ENCODE data around the gene CLDN14.

Gene CLDN14

DNA sequence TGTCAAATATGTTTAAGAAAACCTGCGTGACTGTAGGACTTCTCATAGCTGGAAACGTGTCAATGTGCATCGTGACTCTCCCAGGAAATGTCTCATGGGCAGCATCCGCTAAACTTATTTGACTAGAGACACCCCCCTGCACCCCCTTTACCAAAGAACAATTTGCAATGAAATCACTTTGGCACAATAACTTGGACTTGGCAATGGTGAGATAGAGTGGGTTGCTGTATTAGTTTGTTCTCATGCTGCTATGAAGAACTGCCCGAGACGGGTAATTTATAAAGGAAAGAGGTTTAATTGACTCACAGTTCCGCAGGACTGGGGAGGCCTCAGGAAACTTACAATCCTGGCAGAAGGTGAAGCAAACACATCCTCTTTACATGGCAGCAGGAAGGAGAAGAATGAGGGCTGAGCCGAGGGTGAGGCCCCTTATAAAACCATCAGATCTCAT is 13.8 kb downstream of the CLDN14 start:
- DNase-seq: no peak

DNA sequence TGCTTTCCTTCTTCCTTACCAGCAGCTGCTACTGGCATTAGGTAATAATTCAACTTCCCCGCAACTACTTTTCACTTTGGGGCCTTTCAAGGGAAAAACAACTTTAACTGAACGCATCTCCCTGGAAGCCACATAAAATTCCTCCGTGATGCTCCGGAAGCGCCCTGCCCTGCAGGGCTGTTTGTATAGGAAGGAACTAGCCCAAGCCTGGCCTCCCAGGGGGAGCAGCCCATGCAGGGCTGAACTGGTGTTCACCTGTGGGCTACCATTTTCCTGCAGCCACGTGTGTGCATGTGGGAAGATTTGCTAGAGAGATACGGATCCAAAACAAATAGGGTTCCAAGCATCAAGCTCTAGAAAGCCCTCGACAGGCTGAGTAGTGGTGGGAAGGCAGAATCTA is 14.4 kb downstream of the CLDN14 start:
- no peak for DNase-seq

DNA sequence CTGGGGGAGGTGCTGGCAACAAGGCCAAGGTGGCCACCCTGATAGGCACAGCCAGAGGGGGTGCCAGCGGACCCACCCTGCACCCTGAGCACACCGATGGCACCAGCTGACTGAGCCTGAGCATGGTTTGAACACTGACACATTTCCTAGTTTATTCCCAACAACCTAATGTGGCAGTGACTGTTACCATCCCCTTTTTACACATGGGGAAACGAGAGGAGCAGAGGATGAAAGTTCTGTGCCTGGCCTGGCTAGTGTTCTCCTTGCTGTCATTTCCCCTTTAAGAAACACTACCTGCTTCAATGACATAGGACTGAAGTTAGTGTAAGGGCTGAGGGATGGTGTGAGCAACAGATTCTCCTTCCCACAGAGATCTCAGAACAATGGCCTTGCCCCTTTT is 15.3 kb downstream of the CLDN14 start:
- DNase-seq: no peak

DNA sequence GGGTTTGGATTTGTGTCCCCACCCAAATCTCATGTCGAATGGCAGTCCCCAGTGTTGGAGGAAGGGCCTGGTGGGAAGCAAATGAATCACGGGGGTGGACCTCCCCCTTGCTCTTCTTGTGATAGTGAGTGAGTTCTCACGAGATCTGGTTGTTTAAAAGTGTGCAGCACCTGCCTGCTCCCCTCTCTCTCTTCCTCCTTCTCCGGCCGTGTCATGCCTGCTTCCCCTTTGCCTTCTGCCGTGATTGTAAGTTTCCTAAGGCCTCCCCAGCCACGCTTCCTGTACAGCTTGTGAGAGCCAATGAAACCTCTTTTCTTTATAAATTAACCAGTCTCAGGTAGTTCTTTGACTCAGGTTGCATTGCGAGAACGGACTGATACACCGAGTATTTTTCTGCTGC is 15.9 kb downstream of the CLDN14 start:
- DNase-seq: no peak

DNA sequence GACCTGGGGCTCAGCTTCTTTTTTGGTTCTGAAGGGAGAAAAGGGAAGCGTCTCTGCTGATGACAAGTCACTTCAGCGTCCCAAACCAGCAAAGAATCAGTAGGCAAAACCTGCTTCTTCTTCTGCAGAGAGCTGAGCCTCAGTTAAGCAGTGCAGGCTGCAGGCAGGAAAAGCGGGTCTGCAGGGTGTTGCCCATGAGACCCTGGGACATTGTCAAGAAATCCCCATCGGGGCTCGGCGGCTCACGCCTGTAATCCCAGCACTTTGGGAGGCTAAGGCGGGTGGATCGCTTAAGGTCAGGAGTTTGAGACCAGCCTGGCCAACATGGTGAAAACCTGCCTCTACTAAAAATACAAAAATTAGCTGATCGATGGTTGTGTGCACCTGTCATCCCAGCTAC is 16.7 kb downstream of the CLDN14 start:
- DNase-seq: no peak

DNA sequence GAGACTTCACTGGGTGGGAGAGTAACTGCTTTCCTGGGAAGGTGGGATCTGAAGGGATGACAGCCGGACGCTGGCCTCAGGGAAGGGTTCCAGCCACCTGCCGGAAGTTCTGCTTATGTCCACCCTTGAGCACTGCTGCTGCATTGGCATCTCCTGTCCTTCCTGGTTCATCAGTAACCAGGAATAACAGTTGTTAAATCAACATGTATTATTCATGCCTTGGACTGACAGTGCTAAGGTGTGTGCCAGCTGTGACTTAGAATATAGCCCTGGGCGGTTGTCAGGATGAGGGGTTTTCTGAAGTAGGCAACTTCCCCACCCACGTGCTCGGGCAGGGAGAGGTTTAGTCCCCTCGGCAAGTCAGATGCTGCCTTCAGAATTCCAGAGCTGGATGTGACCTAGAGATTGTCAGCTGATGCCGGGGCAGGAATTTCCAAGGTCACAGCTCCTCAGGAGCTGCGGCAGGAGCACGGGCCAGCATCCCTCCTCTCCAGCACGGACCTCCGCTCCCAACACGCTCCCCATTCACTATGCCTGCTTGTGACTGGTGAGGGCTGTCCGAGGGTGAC is 17.9 kb downstream of the CLDN14 start:
- DNase-seq: no peak

DNA sequence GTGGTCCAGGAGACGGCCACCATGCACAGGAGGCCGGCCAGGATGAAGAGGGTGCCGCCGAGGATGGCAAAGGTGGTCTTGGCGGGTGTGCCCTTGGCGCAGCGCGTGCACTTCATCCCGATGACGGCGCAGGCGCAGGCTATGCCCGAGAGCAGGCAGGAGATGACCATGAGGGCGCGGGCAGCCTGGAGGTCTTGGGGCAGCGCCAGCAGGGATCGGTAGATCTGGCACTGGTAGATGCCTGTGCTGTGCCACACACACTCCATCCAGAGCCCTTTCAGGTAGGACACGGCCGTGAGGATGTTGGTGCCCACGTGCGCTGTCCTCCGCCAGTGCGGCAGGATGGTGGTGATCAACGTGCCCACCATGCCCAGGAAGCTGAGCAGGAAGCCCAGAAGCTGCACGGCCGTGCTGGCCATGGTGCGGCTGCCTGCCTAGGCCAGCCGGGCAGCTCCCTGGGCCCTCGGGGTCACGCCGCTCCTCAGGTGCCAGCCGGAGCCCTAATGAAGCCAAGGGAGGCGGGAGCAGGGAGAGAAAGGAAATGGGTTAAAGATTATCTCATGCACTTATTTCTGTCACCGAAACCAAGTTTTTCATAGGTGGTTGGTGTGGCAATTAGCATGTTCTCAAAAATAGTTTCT is 18.5 kb downstream of the CLDN14 start:
- DNase-seq: no peak

DNA sequence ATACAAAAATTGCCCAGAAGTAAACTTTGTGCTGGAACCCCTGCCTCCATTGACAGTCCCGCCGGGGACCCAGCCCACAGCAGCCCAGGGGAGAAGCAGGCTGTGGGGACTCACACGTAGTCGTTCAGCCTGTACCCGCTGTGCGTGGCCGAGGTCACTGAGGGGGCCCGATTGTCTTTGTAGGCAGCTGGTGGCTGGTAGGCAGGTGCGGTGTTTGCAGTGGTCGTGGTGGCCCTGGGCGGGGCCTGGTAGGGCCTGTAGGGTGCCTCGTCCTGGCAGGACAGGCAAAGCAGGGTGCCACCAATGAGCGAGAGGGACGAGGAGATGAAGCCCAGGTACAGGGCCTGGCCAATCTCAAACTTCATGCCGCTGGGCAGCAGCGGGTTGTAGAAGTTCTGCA is 19.1 kb downstream of the CLDN14 start:
- no peak for DNase-seq

DNA sequence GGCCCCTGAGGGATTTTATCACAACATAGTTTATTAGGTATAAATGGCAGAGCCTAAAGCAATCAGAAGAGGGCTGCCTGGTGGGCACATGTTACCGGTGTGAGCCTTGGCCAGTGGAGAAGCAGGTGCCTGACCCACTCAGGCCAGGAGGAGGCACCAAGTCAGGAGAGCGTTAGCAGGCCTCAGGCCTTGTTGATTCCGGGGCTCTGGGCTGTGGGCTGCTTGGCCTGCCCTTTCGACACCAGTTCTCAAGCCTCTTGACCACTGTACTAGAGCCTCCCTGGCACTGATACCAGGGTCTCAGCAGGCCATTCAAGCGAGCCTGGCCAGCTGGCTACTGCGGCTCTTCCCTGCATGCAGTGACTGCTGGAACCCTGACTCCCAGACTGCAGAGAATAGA is 20.8 kb downstream of the CLDN14 start:
- no peak for DNase-seq

DNA sequence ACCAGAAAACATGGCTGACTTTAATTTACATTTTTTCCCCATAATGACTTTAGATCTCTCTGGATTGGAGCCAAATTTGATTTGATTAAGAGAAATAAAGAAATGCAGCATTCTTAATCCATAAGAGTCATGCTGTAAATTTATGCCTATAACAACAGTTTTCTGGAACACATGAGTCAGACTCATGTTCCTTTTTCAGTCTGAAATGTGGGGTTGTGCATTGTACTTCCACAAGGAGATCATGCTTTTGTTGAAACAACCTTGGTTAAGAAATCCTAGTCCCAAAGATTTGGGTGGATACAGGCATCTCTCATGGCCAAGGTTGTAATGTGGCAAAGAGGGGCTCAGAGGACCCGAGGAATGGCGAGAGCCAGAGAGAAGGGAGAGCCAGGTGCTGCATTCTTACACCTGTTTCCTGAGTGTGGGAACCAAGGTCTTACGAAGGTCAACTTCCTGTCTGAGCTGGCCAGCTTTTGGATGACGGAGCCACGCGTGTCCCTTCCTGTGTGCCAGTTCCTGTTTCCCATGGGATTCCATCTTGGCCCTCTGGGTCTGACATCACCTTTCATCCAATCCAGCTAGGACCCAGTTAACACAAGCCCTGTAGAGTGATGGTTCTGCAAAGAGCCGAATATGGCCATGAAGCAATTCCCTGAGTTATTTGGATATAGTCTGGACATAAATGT is 23.1 kb downstream of the CLDN14 start:
- DNase-seq: no peak

DNA sequence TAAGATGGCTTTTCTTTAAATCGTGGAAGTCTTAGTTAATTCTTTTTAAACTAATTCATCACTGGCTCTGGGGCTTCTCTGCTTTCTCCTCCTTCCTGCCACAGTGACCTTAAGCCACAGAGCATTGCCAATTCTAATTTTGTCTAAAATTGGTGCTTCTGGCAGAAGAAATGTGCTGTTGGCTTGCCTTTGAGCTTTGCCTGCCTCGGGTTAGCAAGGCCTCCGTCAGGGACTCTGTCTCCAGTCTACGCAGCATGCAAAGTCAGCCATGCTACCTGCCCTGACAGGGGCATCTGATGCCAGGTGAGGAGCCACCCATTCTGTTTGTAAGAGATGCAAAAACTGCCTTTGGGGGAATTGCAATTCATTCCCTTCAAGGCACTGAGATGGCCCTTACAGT is 25.2 kb downstream of the CLDN14 start:
- DNase-seq: no peak

DNA sequence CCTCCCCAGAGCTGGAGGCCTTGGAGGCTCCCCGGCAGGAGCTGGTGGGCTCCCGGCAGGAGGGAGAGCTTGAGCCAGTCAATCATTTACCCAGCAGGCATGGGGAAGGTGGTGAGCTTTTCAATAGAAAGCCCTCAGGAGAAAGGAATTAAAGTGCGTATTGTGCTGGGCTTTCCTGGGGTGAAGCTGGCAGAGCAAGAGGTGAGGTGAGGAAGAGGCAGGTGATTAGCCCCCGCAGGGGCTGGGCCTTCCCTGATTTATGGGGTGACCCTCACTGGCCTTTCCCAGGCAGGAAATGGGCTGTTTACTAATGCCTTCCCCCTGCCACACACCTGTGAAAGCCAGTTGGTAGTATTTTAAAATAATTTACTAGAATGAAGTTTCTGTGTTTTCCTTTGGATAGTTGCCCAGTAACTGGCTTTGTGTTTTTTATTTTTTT is 25.8 kb downstream of the CLDN14 start:
- DNase-seq: peak; percentile 41

DNA sequence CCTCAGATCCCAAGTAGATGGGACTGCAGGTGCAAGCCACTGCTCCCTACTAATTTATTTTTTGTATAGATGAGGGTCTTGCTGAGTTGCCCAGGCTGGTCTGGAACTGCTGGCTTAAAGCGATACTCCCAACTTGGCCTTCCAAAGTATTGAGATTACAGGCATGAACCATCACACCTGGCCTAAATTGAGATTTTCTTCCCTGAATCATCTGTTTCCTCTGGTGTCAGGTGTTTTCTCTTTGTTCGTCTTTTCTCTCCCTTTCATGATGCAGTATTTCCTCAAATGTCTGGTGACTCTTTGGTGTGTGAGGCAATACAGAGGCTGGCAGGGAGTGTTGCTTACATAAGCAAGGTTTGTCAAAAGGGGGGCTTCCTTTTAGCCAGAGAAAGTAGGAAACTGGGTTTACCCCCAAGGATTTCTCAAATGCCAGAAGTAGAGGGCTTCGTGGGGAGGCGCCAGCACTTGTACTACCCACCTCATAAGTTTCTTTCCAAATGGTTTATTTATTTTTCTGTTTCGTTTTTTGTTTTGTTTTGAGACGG is 27.6 kb downstream of the CLDN14 start:
- no peak for DNase-seq

DNA sequence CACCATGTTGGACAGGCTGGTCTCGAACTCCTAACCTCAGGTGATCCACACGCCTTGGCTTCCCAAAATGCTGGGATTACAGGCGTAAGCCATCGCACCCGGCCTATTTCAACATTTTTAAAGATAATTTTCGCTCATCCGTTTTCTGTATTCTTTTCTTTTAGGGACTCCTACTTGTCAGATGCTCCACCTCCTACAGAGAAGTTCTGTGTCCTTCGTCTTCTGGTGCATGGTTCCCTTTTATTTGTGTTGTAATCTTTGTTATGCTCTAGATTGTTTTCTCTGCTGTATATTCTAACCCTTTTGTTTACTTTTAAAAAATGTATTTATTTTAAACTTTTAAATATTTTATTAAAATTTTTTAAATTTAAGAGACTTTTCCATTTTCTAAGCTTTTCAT is 28.4 kb downstream of the CLDN14 start:
- no peak for DNase-seq

DNA sequence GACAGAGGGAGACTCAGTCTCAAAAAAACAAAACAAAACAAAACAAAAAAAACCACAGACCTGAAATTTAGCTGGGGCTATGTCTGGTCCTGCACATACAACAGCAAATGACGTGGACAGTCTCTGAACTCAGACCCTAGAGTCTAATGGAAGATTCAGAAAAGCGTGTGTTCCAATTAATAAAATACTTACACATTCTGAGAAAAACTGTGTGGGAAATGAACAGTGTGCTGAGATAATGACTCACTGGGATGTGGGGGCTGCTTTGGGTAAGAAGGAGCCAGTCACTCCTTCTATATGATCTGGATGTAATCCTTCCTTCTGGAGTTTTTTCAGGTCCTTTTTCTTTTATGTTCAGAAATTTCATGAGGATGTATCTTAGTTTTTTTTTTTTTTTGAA is 29.4 kb downstream of the CLDN14 start:
- no peak for DNase-seq

DNA sequence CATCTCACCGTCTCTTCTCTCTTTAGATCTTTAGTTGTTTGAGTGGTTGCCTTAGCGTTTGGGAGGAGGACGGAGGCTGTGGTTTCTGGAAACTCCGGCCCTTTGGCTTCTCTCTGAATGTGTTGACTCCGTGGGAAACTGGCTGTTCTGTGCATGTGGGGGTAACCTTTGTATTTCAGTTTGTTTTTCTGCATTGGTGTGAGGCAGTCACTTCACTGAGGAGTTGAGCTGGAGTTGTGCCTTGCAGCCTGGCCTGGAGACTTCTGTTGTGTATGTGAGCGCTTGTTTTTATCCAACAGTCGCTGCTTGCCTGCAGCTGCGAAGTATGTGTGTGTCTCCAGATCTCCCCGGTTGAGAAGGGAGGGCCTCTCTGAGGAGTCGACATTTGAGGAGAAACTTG is 33.6 kb downstream of the CLDN14 start:
- DNase-seq: no peak

DNA sequence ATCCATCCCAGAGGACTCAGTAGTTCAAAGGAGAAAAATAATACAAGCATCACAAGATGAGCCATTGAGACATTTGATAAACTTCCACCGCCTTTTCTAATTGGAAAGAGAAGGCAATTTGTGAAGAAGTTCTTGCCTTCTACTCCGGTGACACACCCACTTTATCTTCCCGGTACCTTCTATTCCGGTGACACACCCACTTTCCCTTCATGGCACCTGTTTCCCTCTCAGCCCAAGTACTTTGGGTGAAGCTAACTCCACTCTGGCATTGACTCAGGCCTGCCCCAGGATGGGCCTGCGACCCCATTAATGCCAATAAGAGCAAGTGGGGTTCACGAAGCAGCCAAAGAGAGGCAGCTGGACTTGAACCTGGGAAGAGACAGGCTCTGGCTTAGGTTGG is 38.2 kb downstream of the CLDN14 start:
- DNase-seq: no peak

DNA sequence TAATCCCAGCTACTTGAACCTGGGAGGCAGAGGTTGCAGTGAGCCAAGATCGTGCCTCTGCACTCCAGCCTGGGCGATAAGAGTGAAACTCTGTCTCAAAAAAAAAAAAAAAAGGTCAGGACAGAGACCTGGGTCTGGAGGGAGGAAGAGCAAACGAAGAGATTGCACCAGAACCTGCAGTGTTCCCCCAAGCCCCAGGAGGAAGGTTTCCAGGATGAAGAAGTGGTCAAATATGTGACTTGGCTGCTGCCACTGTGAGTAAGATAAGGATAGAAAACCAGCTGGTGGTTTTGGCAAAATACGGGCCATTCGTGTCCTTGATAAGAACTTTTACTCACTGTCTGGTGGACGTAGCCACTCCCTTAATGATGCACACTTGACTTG is 42.2 kb downstream of the CLDN14 start:
- DNase-seq: no peak

DNA sequence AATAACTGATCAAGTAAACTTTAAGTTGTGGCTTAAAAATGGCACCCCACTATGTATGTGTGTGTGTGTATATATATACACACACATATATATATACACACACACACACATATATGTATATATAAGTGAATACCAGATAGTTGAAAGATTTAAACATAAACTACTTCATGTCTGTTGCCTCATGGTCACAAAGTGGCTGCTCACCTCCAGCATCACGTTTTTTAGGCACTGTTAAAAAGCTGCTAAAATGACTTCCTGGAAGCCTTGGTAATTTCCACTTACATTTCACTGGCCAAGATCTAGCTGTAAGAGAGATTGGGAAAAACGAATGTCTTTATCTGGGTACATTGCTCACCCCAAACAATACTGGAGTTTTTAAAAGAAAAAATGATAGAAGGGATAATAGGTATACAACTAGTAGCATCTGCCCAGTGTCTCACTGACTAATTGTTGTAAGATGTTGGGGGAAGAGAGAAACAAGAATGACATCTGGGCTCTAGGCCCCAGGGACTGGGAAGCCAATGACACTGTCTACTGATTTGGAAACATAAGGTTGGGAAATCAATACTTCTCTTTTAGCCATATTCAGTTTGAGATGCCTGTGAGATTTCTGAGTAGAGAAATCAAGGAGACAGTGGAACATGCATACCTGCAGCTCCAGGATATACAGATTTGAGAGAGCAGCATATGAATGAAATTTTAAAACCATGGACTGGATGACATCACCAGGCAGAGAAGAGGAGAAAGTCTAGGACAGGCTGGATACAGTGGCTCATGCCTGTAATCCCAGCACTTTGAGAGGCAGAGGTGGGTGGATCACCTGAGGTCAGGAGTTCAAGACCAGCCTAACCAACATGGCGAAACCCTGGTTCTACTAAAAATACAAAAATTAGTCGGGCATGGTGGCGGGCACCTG is 42.8 kb downstream of the CLDN14 start:
- no peak for DNase-seq

DNA sequence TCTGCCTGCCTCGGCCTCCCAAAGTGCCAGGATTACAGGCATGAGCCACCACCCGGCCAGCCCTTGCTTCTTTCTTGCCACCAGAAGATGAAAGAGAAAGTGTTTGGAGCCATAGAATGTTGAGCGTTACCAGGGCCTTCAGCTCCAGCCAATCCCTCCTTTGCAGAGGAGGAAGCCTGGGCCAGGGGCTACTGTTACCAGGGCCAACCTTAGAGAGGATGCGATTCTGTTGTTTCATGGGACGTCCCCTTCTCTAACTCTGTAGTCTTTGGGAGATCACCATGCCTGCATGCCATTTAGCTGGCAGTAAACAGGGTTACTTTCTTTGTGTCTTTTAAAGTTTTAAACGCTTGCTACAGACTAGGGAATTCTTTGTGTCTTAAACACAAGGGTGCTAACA is 45.8 kb downstream of the CLDN14 start:
- no peak for DNase-seq

DNA sequence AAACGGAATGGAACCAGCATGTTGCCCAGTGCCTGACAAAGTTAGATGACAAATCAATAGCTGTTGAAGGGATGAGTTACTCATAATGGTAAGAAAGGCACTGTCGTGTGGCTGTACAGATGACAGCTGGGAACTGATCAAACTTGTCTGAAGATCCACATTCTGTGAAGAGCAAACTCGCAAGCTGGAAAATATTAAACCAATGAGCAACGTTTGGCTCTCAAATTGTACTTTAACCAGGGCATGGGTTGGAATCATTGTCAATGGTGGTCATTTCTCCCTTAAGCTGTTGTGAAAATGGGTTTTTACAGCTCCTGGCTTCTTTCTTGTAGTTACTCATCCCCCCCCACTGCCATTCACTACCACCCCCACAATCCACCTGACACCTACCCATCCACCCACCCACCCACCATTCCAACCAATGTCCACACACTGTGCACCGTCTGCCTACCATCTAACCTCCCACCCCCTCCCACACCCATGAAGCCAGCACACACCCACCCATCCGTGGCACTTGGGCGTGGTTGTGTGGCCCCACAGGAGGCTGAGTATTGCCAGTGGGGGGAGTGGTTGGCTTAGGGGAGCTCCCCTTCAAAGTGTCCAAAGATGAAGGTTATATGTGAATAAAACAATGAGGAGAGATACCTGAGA is 46.7 kb downstream of the CLDN14 start:
- DNase-seq: no peak

DNA sequence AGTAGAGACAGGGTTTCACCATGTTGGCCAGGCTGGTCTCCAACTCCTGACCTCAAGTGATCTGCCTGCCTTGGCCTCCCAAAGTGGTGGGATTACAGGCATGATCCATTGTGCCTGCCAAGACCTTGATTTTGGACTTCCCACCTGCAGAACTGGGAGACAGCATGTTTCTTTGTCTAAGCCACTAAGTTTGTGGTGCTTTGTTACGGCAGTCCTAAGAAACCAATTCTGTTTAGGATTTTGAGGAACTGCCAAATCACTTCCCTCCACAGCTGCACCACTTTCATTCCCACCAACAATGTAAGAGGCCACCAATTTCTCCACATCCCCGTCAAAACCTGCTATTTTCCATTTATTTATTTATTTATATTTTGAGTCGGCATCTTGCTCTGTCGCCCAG is 48.7 kb downstream of the CLDN14 start:
- DNase-seq: no peak

DNA sequence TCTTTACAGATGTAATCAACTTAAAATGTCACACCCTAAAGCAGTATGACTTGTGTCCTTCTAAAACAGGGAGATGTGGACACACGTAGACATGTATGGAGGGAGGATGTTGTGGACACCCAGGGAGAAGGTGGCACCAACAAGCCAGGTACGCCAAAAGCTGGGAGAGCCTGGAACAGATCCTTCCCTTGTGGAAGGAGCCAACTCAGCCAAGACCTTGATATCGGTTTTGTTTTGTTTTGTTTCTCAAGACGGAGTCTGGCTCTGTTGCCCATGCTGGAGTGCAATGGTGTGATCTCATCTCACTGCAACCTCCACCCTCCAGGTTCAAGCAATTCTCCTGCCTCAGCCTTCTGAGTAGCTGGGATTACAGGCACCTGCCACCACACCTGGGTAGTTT is 49.1 kb downstream of the CLDN14 start:
- DNase-seq: no peak
